OCI-LY1 (cell line): Measurements from ENCODE around the gene KIF22.

ENCODE experiments used
- CTCF ChIP-seq: fragments of 200-600 bp; sonication (generic), shearing (Covaris generic); IDR thresholded peaks from 2 replicates; pipeline ENCODE4 v1.5.1; 2017; ENCODE audit warnings: mild to moderate bottlenecking, antibody characterized with exemption, low read length, moderate library complexity, mixed read lengths
- EZH2 ChIP-seq: fragments of 200-600 bp; sonication (generic), shearing (Covaris generic); IDR thresholded peaks from 2 replicates; pipeline ENCODE4 v1.8.0; 2017; ENCODE audit warnings: borderline replicate concordance, mixed run types, mild to moderate bottlenecking, antibody characterized with exemption, low read length, moderate library complexity, mixed read lengths

GRCh38 chr16:29849505-29849904 lies 59.0 kb downstream of the KIF22 start:
- no peak for TF ChIP-seq EZH2
- no peak for TF ChIP-seq CTCF
